ENCODE data around the gene VSTM2B. TPM values are rescaled to one million over a fixed set of nuclear protein-coding genes. Genes with fewer than 3 reads are reported as not detected.

The VSTM2B gene
- total RNA-seq, 1 experiment from 2014 or later = not detected

- intact Hi-C loops (cut with micrococcal nuclease; ENCODE audit: unreplicated experiment) (no loop called here), in situ Hi-C loops (cut with HindIII; ENCODE audit: low pct_unique_long_range_greater_than_20kb, low sequenced_read_pairs) (no loop called here)
- BruUV-seq (replicated peaks) = no TSS peak
- H3K9me3 ChIP-seq (ENCODE audit: control insufficient read depth, insufficient read depth, low read depth, low read length) = no peaks in the 10 kb centered on the region
- no peak for ATAC-seq
- DNase-seq (ENCODE audit: low read depth, low spot score) = no peak
- ChIA-PET POLR2A (no interaction called here), CTCF (no interaction called here)
- no peaks in the 10 kb centered on the region for H3K36me3 ChIP-seq (ENCODE audit: control insufficient read depth, insufficient read depth, low read length)
- H3K4me3 ChIP-seq (ENCODE audit: low read depth in 2 of 2, low read length in 2 of 2) = no peak overlapping the region
- no peak for TF ChIP-seq TCF7L2 (IDR thresholded peaks at IDR 0.05; ENCODE audit: low read depth, low read length)
- no peak for TF ChIP-seq CTCF (IDR thresholded peaks at IDR 0.05)
- no peak for TF ChIP-seq REST (IDR thresholded peaks at IDR 0.05; ENCODE audit: insufficient read depth in 1 of 2, low read depth in 2 of 2, low read length in 1 of 2)
- TF ChIP-seq POLR2AphosphoS5 (IDR thresholded peaks at IDR 0.05; ENCODE audit: low read depth, low read length) = no peak
- no peak for TF ChIP-seq SIN3A (IDR thresholded peaks at IDR 0.05; ENCODE audit: borderline replicate concordance, insufficient read depth, low read depth, low read length)
- peaks cover 40% of the 10 kb centered on the region for H3K27me3 ChIP-seq (ENCODE audit: control insufficient read depth, insufficient read depth, low read length)
- no peaks in the 10 kb centered on the region for H3K4me1 ChIP-seq (ENCODE audit: control insufficient read depth, insufficient read depth, low read length)
- no peak overlapping the region for H3K27ac ChIP-seq (ENCODE audit: low read length)
Observed at GRCh38 chr19:29579308-29579910, 53.6 kb downstream of the VSTM2B start.

- in situ Hi-C loops (cut with HindIII; ENCODE audit: low pct_unique_long_range_greater_than_20kb, low sequenced_read_pairs) (no loop called here), intact Hi-C loops (cut with micrococcal nuclease; ENCODE audit: unreplicated experiment) (no loop called here)
- H3K4me3 ChIP-seq (ENCODE audit: low read depth in 2 of 2, low read length in 2 of 2) = no peak overlapping the region
- H3K36me3 ChIP-seq (ENCODE audit: control insufficient read depth, insufficient read depth, low read length) = no peaks in the 10 kb centered on the region
- TF ChIP-seq CTCF (IDR thresholded peaks at IDR 0.05) = no peak
- no peak for TF ChIP-seq REST (IDR thresholded peaks at IDR 0.05; ENCODE audit: insufficient read depth in 1 of 2, low read depth in 2 of 2, low read length in 1 of 2)
- no peak for TF ChIP-seq POLR2AphosphoS5 (IDR thresholded peaks at IDR 0.05; ENCODE audit: low read depth, low read length)
- TF ChIP-seq TCF7L2 (IDR thresholded peaks at IDR 0.05; ENCODE audit: low read depth, low read length) = no peak
- no peak for TF ChIP-seq SIN3A (IDR thresholded peaks at IDR 0.05; ENCODE audit: borderline replicate concordance, insufficient read depth, low read depth, low read length)
- ChIA-PET CTCF (no interaction called here), POLR2A (no interaction called here)
- BruUV-seq (replicated peaks) = no TSS peak
- DNase-seq (ENCODE audit: low read depth, low spot score) (no peak), ATAC-seq (no peak)
- H3K27ac ChIP-seq (ENCODE audit: low read length) = no peak overlapping the region
- no peaks in the 10 kb centered on the region for H3K4me1 ChIP-seq (ENCODE audit: control insufficient read depth, insufficient read depth, low read length)
- peaks cover 37% of the 10 kb centered on the region for H3K27me3 ChIP-seq (ENCODE audit: control insufficient read depth, insufficient read depth, low read length)
- no peaks in the 10 kb centered on the region for H3K9me3 ChIP-seq (ENCODE audit: control insufficient read depth, insufficient read depth, low read depth, low read length)
Observed at GRCh38 chr19:29581398-29581797, 55.6 kb downstream of the VSTM2B start.
